ENCODE measurements around the gene ZNF99.
"Not testable (repeated sequence)": the region's sequence is repeated elsewhere in the genome, so short reads cannot be mapped to it uniquely, and the experiment has no call there.

The ZNF99 gene

DNA sequence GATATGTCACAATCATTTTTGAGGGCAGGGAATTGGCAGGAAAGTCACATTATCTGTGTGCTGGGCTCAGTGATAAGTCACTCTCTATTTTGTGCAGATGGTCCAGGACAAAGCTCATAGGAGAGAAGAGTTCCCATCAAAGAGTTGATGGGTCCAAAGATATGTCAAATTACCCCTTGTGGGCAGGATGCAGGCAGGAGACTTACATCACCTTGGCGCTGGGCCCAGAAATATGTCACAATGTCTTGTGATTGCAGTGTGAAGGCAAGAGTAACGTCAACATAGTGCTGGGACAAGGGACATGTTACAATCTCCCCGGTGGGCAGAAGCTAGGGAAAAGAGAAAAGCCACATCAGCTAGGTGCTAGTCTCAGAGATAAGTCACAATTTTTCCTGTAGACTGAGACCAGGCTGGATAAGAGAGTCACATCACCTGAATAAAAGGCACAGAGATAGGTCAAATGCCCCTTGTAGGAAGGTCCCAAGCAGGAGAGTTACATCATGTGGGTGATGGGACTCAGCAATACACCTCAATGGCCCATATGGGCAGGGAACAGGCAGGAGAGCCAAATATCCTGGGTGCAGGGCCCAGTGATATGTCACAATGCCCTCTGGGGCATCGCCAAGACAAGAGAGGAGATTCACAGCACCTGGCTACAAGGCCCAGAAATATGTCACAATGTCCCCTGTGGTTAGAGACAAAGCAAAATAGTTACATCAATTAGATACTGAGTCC is 47.9 kb downstream of the ZNF99 start:
- TF ChIP-seq, protein P1, sequence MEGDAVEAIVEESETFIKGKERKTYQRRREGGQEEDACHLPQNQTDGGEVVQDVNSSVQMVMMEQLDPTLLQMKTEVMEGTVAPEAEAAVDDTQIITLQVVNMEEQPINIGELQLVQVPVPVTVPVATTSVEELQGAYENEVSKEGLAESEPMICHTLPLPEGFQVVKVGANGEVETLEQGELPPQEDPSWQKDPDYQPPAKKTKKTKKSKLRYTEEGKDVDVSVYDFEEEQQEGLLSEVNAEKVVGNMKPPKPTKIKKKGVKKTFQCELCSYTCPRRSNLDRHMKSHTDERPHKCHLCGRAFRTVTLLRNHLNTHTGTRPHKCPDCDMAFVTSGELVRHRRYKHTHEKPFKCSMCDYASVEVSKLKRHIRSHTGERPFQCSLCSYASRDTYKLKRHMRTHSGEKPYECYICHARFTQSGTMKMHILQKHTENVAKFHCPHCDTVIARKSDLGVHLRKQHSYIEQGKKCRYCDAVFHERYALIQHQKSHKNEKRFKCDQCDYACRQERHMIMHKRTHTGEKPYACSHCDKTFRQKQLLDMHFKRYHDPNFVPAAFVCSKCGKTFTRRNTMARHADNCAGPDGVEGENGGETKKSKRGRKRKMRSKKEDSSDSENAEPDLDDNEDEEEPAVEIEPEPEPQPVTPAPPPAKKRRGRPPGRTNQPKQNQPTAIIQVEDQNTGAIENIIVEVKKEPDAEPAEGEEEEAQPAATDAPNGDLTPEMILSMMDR (conservative IDR thresholded peaks at IDR 0.05) = no peak
- no peak overlapping the region for H3K27ac ChIP-seq

DNA sequence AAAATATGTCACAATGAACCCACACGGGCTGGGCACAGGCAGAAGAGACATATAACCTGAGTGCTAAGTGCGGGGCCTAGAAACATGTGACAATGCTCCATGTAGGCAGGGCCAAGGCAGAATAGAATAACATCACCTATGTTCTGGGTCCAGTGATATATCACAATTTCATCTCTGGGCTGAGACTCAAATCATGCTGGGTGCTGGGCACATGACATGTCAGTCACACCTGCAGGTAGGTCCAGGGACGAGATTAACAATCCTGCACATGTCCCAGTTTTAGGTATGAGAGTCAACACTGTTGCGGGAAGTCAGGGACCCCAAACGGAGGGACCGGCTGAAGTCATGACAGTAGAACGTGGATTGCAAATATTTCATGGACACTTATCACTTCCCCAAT is 50.3 kb downstream of the ZNF99 start:
- TF ChIP-seq, protein P1 (conservative IDR thresholded peaks at IDR 0.05) = no peak
- H3K27ac ChIP-seq = no peak overlapping the region

GRCh38 chr19:22728214-22728613 is 55.7 kb downstream of the ZNF99 start:
- H3K27ac ChIP-seq = not testable (repeated sequence)

GRCh38 chr19:22721533-22721932 is 62.4 kb downstream of the ZNF99 start:
- H3K27ac ChIP-seq = not testable (repeated sequence)

- TF ChIP-seq, protein P1 (conservative IDR thresholded peaks at IDR 0.05) = no peak
Measured at GRCh38 chr19:22708983-22709382, 75.0 kb downstream of the ZNF99 start.

GRCh38 chr19:22703096-22703495 is 80.9 kb downstream of the ZNF99 start:
- H3K27ac ChIP-seq = not testable (repeated sequence)

More at GRCh38 chr19:22708983-22709382, 75.0 kb downstream of the ZNF99 start:
- H3K27ac ChIP-seq = no peak overlapping the region

- H3K27ac ChIP-seq = not testable (repeated sequence)
Measured at GRCh38 chr19:22702661-22703060, 81.3 kb downstream of the ZNF99 start.
